Activated CD4-positive, alpha-beta T cell treated with anti-CD3 and anti-CD28 coated beads, Interleukin-10, Interleukin-2, amounts not matched to agents 100 ng/mL and 50 ng/mL, durations not matched to agents 16 hours and 8 hours (primary cell): ENCODE results near the gene F7.
"Not testable (repeated sequence)": the region's sequence is repeated elsewhere in the genome, so short reads cannot be mapped to it uniquely, and the experiment has no call there.

Experiments used
- DNase-seq: peaks from one replicate; pipeline ENCODE4 v3.0.0-alpha.2; 2020

The F7 gene

GRCh38 chr13:113087923-113088690 lies 17.5 kb upstream of the F7 start:
- no peak for DNase-seq

- no peak for DNase-seq
Measured at GRCh38 chr13:113088691-113089020, 16.9 kb upstream of the F7 start.

GRCh38 chr13:113089693-113090414 lies 15.7 kb upstream of the F7 start:
- DNase-seq = no peak

- no peak for DNase-seq
Measured at GRCh38 chr13:113090415-113090770, 15.2 kb upstream of the F7 start.

GRCh38 chr13:113090806-113091205 lies 14.8 kb upstream of the F7 start:
- no peak for DNase-seq

- DNase-seq = no peak
Measured at GRCh38 chr13:113091211-113091771, 14.3 kb upstream of the F7 start.

GRCh38 chr13:113091891-113092775 lies 13.5 kb upstream of the F7 start:
- no peak for DNase-seq

- no peak for DNase-seq
Measured at GRCh38 chr13:113092776-113093579, 12.6 kb upstream of the F7 start.

- no peak for DNase-seq
Measured at GRCh38 chr13:113093580-113094409, 11.8 kb upstream of the F7 start.

GRCh38 chr13:113094410-113094800 lies 11.2 kb upstream of the F7 start:
- no peak for DNase-seq

GRCh38 chr13:113095146-113096051 lies 10.2 kb upstream of the F7 start:
- DNase-seq = no peak

GRCh38 chr13:113096052-113096744 lies 9.4 kb upstream of the F7 start:
- DNase-seq = no peak

- DNase-seq = no peak
Measured at GRCh38 chr13:113096745-113097305, 8.8 kb upstream of the F7 start.

GRCh38 chr13:113097651-113098050 lies 7.9 kb upstream of the F7 start:
- no peak for DNase-seq

GRCh38 chr13:113098162-113098732 lies 7.3 kb upstream of the F7 start:
- no peak for DNase-seq

GRCh38 chr13:113099142-113099541 lies 6.4 kb upstream of the F7 start:
- DNase-seq = no peak

- DNase-seq = not testable (repeated sequence)
Measured at GRCh38 chr13:113102302-113102701, 3.3 kb upstream of the F7 start.

- no peak for DNase-seq
Measured at GRCh38 chr13:113102727-113103126, 2.9 kb upstream of the F7 start.

GRCh38 chr13:113103646-113104045 lies 1.9 kb upstream of the F7 start:
- no peak for DNase-seq
